ENCODE measurements around the gene B3GAT1.

B3GAT1 gene

DNA sequence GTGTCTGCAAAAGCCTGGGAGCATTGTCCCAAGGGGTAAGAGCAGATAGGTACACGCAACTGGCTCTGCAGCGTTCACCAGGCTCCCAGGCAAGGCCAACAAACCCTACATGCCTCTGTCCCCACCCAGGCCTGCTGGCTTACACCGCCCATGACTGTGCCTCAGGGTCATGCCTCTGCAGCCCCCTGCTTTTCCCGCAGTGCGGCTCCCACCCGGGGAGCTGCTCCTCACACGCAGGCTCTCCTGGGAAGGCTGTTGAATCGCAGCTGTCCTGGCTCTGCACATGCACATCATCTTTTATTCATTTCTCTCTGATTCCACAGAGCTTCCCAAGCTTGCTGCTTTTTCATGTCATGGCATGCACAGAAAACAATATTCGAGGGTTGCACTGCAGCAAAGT, 29.2 kb upstream of the B3GAT1 start:
- no peak for DNase-seq

DNA sequence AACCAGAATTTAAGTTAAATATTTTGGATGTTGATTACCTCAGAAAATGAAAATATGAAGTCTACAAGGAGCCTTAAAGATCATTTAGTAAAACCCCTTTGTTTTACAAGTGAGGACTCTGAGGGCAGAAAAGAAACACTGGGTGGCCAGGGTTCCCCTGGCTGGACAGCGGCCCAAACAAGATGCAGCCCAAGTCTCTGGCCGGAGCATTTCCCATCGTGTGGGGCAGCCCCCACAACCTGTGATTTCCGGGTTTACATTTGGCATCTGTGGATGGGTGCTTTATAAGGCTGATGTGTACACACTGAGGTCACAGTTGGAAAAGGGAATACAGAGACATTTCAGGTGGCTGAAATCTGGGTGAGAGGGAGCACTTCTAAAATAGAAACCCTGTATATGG, 28.8 kb upstream of the B3GAT1 start:
- DNase-seq = no peak

DNA sequence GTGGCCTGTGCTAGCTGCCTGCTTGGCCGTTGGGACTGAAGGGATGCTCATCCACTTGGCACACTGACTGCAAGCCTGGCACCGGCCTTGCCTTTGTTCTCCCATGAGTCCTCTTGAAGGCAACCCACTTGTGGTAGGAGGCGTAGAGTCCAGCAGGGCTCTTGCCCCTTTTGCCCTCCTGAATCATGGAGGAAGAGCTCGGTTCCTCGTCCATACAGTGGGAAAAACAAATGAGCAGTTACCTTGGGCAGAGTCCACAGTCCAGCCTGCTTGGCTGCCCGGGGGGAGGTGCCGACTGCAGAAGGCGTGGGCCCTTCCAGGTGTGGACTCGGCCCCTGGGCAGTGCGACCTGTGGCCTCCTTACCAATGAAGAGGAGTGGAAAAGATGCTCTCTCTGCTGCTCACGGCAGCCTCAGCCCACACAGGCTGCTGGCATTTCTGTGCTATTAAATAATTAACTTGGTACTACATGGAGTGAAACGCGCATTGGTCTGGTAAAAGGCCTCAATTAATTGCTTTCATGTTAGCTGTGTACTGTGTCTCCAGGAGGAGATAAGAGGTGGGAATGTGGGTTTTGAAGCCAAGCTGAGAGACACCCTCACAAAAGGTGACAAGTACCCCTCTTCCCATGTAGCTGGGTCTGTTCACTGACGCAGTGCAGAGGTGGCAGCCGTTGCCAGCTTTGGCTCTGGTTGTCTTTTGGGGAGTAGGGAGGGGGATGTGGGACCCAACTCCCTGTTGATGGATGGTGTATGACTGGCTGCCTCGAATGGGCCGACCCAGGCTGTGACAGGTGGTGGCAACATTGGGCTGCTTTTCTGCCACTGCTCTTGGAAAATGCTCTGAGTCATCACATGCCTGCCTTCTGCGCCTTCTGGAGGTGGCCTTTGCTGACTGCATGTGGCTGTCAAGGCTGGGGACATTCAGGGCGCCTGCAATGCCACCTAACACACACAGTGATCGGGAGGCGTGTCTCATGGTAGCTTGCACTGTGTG, 26.8 kb upstream of the B3GAT1 start:
- DNase-seq = no peak

DNA sequence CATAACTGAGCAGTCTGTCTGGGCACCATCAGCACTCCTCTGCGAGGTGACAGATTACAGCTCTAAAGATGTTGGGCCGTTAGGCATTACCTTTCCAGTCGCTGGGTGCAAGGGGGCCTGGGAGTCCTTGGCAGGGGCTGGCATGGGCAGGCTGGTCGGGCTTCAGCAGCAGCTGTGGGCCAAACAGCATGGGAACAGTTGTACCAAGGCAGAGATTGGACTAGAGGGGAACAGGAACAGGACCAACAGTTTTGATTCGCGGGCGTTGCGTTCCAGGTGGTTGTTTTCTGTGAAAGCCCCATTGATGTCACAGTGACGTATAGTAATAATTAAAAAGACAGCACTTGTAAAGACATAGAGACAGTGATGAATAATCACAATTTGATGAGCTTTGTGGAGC, 25.8 kb upstream of the B3GAT1 start:
- no peak for DNase-seq

DNA sequence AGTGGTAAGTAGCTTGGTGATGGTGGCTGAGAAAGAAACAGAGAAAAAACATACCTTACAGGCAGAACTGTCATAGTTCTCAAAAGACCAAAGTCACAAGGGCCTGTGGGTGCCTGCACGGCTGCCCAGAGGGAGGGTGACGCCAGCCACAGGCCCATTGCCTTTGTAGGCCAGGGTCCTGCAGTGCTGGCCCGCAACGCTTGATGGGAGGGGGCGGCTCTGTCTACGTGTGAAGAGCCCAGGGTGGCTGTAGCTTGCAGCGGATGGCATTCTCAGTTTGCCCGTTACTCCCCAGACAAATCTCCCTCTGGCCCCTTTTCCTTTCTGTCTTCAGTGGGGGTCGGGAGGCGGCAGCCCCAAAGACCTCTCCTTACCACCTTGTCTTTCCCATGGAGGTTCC, 24.7 kb upstream of the B3GAT1 start:
- no peak for DNase-seq

DNA sequence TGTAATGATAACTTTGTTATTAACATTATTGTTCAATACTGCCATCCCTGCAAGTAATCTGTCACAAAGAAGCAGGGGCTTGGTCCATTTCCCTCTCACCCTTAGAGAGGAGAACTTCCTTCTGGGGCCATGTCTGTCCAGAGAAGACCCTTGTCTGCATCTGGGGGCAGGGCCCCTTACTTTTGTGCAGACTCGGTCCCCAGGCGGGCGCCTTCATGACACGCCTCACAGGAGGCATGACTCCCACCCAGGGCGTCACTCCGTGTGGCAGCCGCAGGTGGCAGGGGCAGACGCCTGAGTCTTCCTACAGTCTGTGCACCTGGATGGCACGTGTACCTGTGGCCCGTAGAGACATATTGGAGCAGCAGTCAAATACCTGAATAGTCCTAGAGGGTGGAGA, 21.8 kb upstream of the B3GAT1 start:
- no peak for DNase-seq

DNA sequence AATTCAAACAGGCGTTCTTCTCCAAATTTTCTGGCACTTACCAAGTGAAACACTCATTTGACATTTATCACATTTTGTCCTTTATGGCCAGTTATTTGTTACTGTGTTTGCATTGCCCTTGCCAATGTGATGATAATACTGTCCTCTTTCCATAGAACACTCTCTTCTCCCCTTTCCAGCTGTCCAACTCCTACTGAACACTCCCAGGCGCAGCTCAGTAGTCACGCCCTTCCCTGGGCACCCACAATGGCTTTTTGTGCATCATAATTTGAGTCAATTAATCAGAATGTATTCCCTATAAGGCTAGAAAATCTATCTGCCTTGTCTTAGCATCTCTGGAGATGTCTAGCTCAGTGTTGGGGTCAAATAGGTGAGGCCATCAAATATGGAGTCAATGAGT, 21.2 kb upstream of the B3GAT1 start:
- no peak for DNase-seq

DNA sequence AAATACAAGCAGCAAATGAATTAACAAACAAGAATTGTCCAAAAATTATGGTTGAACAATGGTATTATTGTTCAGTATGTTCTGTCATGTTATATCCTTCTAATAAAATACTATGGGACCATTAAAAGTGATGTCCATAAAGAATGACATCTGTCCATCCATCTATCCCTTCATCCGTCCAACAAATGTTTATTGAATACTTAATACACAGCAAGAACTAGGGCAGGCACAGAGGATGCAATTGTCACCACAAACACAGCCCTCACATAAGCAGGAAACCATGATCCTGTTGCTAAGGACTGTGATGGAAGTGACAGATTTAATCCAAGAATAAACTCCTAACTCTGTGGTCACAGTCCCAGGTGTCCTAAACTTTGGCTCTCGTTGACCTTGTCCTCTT, 20.7 kb upstream of the B3GAT1 start:
- DNase-seq = no peak

DNA sequence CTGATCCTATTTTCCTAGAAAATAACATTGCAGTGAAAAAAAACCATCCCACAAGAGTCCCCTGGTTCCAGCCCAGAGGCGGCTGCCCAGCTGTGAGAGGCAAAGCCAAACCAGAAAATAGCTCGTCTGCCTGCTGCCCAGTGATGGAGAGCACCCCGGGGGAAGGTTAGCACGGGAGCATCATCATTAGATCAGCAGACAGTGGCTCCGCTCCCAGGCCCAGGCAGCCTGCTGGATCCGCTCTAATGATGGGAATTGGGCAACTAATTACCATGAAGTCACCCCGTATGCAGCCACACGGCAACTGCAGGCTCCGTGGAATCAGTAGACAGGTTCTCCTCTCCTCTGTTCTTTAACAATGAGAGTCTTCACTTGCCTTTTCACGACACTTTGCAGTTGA, 17.1 kb upstream of the B3GAT1 start:
- DNase-seq = no peak

DNA sequence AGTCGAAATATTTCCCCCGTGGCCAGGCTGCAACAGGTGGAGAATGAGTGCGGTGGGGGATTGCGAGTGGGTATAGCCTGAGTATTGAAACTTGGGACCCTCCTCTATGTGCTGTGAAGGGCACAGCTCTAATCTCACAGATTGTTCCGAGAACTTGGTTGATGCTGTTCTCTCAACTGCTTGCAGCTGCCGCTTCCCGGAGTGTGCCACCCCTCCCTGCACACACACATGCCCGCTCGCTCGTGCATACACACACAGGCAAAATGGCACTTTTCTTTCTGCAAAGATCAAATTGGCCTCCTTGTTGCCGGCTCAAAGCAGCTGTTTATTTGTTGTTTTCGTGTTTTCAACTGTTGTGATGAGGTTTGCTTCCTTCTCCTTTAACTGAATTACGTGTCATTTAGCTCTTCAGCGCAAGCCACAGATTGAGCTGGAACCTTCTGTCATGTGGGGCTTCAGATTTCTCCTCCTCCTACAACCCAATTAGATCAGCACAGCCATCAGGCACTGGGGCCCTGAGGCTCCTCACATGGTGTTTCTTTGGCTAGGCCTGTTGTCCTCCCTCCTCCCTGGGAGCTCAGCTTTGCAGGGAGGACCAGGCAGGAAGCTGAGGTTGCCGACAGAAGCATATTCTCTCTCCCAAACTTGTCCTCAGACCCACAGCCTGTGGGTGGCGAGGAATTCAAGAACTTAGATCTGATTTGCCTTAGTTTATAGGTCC, 13.9 kb upstream of the B3GAT1 start:
- no peak for DNase-seq

DNA sequence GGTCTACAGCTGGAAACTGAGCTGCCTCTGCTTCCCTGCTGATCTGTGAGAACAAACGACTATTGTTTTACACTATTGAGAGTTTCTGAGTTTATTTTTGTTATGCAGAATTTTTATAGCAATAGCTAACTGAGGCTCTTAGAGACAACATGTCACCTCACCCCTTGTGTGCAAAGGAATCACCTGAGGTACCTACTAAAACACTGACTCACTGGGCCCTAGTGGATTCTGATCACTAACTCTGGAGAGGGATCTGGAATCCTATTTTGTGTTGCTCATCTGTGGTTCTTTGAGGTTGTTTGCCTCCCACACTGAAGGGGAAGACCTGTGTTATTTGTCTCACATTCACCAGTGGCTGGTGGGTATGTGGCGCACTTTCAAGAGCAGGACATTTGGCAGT, 13.4 kb upstream of the B3GAT1 start:
- no peak for DNase-seq

DNA sequence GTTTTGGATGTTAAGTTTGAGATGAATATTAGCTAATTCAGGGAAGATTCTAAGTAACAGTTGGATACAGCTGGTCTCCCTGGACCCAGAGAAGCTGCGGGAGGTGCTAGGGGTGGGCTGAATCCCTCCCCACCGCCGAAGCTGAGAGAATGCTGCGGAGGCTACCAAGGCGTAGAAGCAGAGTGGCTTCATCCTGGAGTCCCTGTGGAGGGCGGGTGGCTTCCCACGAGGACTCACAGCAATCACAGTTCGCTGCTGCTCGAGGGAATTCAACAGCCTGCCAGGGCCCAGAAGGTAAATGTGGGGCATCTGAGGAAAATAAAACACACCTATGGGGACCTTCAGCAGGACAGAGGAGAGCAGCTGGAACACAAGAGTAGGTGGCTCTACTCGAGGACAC, 11.1 kb upstream of the B3GAT1 start:
- no peak for DNase-seq

DNA sequence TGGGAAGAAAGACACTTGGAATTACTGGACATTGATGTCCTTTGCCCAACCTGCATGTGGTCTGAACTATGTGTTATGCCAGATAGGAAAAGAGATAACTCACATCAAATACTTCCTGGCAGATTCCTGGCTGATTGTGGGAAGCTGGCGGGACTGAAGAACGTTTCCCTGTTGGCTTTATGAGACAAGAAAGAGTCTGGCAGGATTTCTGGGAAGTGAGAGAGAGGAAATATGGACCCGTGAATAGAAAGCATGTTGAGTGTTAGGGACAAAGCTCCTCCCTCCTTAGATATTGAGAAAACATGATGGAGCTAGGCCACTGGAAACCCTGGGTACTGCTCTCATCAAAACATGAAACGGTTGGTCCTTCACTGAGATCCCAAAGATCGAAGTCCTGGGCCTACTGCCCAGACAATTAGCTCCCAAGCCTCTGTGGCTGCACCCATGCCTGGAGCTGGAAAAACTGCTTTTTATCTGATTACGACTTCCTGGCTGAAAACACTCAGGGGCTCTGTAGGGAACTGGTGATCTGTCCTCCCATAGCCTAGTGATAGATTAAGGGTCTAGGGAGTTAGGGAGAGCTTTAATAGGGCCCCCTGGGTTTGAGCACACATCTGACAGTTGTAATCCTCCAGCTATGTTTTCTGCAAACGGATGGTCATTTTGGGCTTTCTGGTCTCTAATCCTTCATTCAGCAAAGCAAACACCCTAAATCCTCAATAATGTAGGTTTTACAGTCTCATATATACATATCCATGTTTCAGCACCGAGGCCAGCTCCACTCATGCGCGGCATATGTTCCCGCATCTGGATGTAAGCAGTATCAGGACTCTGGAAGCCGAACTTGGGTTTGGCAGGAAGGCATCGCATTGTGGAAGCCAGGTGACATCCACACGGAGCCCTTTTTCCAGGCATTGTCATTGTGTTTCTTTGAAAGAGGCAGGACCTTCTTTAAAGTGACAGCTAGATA, 6.1 kb upstream of the B3GAT1 start:
- no peak for DNase-seq

DNA sequence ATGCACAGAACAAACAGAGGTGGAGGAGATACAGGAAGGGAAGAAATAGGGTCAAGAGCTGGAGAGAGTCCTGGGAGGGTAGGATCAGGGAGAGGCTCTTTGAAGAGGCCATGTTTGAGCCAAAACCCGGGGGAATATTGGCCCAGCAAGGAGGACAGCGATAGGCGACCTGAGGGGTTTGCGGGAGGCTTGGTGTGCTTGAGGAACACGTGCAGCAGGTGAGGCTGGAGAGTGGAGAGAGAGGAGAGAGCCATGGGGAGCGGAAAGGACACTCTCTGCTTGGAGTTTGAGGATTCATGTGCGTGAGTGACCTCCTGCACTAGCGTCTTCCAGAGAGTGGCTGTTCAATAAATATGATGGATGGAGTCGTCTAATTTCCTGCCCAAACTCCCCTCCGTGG, 4.7 kb upstream of the B3GAT1 start:
- no peak for DNase-seq

DNA sequence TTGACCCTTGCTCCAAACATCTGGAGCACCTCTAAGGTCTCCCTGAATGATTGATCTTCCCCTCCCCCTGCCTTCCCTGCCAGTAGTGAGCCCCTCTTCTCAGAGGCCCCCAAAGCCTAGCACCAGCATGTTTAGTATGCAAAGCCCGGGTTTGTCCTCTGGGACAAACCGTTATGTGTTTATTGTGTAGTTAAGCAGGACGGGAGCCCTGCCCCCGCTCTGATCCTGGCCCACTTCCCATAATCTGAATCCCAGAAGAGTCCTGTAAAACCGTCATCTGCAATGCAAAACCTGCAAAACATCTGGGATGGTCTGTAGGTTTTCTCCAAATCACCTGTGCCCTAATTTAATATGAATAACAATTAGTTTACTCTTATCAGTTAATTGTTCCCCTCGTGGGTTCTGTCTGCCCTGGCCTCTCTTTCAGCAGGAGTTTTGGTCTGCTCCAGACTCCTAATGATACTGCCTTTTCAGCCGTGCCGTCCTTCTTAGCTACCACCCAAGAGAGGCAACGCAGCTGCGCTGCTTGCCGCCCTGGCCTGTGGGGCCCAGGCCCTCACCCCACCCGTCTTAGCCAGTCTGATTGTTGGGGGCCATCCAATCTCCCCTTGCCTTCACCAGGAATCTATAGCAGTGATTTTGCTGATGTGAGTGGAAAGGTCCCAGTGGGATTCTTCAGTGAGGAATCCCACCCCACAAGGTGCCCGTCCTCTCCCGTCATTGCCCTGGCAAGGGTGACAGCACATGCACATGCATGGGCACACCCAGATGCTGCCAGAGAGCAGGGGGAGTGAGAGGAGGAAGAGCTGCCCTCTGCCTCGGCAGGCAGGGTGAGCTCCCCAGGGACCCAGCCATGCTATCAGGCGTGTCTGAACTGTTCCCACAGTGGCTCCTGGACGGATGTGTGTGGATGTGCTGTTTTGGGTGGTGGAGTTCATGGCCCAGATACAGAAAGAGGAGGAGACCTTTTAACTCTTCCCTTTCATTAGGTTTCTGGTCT, 3.0 kb upstream of the B3GAT1 start:
- no peak for DNase-seq

DNA sequence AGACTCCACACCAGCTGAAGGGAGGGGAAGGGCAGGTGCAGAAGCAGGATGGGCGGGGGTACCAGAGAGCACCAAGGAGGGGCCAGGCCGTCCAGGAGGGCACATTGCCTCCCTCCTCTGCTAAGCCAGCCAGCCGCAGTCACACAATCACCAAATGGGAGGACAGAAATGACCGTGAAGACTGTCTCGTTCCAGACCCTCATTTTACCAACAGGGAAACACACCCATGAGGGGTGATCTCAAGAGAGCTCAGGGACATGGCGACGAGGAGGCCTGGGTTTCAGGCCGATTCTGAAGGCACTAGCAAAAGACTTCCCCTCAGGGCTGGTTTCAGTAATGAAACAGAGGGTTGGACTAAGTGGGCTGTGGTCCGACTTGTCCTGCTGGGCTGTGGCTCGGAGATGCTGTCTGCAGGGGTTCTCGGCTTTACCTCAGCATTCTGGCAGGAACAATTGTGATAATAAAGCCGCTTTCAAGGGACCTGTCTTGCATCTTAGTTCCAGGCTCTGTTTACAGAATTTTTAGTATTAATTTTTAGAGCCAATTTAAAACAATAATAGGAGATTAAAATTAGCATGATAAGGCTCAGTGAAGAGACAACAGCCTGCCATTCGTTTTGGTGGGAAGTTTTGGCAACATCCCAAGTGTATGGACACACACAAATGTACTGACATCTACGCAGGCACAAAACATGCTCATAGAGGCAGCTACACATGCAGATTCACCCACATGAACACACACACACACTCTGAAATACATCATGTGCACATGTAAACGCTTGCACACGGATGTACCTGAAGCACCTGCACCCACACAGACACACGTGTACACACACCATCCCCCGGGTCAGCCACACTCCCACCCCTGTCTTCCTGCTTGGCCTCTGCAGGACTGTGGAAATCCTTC, 2.0 kb upstream of the B3GAT1 start:
- no peak for DNase-seq

DNA sequence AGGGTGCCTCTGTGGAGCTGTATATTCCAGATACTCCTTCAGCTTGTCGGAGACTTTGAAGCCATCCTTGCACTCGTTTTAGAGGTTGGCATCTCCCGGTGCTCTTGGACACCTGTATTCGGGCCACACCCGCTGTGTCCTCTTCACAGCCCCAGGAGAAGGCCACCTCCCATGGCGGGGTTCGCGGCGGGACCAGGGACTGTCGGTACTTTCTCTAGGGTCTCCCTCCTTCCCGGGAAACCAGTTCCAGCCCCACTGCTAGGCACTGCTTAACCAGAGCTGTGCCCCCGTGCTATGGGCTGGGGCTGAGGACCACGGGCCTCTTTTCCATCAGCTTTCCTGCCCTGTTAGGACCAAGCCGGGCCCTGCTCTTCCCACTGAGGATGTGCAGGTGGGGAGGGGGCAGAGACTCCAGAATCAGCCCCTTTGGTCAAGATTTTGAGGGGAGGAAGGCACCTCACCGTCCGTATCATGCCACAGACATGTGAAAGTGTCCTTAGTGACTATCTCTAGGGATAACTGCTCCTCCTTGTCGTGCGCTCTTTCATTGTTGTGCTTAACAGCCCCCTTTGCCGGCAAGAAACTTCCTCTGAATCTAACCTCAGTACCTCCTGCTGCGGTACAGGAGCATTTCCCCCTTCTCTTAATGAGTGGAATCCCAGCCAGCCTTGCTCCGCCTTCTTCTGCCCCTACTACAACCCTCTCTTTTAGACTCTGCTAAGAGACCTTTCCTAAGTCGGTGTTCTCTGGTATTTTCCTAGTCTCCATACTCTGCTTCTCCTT, 1.2 kb upstream of the B3GAT1 start:
- no peak for DNase-seq

DNA sequence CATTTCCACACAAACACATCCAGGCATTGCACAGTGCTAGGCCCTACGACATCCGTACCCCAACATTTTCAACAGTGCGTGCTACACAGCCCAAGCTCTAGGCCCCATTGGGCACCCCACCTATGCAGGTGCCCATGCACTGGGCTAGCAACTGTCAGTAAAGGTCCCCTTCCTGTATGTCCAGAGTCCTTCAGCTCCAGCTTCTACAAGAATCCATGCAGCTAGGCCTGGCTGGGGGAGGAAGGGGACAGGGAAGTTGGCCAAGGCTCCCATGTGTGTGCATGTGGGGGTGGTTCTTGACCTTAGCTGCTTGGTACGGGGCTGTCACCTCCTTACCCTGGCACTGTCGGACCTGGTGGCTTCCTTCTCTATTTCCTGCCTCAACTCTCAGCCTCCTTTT, 1.3 kb downstream of the B3GAT1 start:
- no peak for DNase-seq

DNA sequence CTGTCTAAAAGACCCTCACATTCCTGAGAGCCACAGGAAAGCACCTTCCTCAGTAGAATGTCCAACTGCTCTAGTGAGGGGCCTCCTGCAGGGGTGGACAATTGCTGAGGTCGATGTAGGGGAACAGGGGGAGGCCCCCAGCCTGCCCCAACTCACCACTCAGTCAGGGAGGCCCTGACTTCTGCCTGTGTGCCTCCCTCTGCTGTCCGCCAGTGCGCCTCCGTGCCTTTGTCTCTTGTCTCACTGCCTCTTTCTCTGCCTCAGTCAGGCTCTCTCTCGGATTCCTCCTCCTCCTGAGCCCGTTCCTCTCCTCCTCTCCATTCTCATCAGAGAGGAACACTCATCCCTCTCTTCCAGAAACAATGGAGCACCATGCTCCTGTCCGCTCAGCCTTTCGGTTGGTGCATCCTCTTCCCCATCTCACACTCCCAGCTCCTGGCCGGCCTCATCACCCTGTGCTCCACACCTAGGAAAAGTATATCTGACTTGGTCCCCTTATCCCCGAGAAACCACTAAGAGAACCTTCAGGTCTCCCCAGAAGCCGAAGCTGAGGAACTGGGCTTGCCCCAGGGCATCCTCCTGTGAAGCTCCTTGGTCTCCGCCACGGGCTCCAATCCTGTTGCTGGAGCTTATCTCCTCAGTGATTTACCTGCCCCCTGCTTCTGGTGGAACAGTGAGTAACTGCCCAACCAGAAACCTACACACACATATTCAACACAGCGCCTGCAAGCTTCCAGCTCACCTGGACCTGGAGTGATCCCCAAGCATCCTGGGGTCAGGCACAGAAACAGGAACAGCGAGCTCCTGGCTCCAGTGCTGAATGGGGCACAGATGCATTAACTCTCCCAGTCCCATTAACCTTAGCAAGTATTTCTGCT, 2.3 kb downstream of the B3GAT1 start:
- no peak for DNase-seq

Measured in NCI-H446 treated with DMSO at 0.1 percent for 48 hours (cell line).